ENCODE measurements around the gene ICA1.
"Not testable (repeated sequence)": the region's sequence is repeated elsewhere in the genome, so short reads cannot be mapped to it uniquely, and the experiment has no call there.

The ICA1 gene

DNA sequence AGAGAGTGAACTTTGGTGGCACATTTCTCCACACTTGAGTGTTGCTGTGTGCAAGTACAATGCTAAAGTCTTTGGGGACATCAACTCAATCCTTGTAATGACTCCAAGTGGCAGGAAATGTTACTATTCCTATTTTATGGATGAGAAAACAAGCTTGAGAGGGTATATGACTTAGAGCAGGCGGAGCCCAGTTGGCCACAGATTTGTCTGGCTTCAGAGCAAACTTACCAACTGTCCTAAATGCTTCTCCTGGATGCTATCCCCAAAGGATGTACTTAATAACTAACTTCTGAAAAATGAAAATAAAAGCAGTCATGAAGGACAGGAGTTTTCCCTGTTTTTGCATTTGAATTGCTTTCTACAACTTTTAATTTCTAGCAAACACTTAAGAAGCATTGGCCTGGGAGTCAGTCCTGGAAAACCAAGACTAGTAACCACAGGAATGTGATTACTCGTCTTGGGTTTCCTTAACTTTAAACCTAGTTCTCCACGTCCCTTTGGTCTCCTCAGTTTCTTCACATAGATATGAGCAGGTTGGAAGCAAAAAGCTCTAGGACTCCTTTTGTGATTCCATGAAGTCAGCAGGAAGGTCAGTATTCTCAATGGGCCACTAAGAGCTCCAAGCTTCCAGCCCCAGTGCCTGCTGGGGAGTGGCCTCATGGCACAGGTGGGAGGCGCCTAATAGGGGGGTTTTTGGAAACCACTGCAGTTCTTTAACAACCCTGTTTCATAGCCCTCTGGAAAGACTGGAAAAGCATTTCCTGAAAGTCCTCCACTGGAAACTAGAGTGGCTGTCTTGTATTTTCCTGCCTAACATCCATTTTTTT is 152.6 kb downstream of the ICA1 start:
- in situ Hi-C loops (cut with HindIII; ENCODE audit: low sequenced_read_pairs): no loop called here

DNA sequence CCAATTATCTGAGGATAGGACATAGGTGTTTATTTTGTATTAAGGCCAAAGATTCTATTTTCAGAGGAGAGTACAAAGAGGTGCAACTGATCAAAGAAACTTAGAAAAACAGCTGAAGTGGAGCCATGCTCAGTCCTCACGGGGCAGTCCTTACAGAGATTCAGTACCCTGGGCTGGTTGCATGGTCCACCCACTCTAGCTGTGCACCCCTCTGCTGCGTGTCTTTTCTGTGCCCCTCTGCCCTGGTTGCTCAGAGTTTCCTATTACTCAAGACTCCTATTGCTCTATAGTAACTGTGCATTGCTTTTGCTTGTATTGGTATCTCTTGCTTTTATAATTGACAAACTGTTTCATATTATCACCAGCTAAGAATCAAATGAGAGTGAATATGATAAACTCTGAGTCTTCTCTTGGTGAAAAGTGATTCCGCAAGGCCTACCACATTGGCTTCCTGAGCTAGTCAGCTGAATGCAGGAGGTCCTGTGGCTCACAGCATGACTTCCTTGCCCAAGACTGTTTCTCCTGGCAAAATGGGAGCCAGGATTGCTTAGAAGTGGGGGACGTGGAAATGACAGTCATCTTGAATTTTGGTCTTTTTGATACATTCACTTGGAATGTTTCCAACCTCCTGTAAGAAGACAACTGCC is 156.4 kb downstream of the ICA1 start:
- in situ Hi-C loops (cut with HindIII; ENCODE audit: low sequenced_read_pairs): no loop called here

DNA sequence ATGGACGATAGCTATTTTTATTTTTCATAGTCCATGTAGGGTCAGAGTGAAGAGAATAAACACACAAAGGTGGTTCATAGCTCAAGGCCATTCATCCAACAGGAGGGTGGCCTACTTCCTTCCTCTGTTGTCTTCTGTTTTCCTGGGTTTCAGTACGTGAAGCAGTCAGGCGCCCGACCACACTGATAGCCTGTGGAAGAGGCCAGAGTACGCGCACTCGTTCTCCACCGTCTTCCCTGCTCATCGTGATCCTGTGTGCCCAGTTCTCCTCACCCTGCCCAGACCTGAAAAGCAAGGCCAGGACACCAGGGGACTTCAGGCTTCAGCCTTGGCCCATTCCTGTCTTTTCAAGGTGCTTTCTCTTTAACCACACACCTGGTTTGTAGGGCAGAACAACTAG is 158.7 kb downstream of the ICA1 start:
- in situ Hi-C loops (cut with HindIII; ENCODE audit: low sequenced_read_pairs): no loop called here

DNA sequence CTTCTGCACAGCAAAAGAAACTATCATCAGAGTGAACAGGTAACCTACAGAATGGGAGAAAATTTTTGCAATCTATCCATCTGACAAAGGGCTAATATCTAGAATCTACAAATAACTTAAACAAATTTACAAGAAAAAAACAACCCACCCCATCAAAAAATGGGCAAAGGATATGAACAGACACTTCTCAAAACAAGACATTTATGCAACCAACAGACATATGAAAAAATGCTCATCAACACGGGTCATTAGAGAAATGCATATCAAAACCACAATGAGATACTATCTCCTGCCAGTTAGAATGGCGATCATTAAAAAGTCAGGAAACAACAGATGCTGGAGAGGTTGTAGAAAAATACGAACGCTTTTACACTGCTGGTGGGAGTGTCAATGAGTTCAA is 160.7 kb downstream of the ICA1 start:
- in situ Hi-C loops (cut with HindIII; ENCODE audit: low sequenced_read_pairs): not testable (repeated sequence)

DNA sequence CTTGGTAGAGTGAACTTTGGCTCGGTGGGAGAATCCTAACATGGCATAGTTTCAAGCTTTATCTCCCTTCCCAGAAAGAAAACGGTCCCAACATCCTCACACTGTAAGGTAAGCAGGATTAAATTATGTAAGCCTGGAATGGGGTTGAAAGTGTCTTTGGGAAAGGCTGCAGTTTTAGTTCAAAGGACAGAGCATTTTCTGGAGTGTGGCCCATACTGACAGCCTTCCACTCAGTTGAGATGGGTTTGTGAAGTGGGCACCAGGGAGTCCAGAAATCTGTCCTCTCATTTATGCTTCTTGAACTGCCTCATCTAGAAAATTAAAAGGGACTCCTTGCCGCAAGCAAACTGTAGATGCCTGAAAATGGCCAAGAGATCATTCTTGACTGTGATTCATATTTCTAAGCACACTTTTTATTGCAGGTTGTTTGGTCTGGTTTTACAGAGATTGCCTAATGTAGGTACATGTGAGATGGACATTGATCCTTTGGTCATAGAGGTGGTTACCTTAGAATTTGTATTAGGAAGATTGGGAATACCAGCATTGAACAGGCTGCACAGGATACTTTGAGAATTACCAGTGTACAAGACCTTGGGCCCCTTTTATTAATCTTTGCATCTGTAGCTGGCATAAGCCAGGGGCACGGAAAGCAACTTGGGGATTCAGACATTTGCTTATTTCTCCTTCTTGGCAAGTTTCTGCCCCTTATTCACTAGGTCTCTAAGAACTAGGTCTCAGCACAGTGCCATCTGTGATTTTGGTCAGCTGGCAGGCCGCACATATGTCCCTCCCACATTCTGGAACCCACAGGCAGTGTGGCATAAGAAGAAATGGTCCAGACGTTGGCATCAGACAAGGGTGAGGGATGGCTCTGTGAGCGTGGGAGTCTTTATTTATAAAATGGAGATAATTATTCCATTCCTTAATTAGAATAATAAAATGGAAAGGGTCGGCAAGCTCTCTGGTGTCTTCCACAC is 167.5 kb downstream of the ICA1 start:
- in situ Hi-C loops (cut with HindIII; ENCODE audit: low sequenced_read_pairs): no loop called here

DNA sequence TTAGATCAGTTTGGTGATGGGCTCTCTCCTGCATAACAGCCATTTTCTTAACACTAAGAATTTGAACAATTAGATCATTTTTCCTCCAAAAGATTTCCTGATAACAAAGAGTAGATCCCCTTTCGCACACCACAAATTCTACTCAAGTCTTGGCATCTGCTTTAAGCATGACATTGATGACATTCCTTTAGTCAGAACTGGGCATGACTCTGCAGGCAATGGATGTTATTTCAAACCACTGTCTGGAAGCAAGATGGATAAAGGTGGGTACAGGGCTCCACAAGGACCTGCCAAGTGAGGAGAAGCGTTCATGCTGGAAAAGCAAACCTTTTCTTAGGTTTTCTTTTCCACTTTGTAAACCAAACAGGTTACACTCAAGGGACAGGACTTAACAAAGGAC is 169.8 kb downstream of the ICA1 start:
- in situ Hi-C loops (cut with HindIII; ENCODE audit: low sequenced_read_pairs): no loop called here

DNA sequence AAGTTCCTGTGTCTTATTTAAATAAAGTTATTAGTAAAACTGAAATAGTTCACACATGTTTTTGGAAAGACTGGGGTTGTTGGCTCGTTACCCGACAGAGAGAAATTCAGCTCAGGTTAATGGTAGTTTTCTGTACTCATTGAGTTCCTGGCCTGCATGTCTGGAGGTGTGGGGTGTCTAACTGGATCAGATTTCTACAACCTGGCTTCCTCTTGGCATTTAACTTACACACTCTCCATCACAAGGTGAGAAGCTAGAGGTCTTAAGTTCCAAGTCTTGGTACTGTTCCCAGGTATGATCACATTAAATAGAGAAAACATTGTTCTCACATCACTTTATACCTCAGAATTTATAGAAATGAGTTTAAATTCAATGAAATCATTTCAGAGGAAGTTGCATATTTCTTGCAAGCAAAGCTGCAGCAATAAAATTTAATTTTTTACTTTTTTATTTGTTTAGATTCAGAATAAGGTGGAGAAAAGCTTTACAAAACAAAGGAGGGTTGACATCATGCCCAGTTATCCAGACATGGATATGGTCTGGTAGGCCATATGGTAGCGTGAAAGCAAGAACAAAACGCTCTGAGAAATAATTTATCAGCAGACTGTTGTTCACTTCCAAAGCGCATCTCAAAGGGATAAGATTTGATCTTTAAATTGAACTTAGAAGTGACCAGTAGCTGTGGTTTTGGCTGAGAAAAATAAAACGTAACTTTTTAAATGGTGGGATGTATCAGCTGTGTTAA is 172.8 kb downstream of the ICA1 start:
- in situ Hi-C loops (cut with HindIII; ENCODE audit: low sequenced_read_pairs): no loop called here

DNA sequence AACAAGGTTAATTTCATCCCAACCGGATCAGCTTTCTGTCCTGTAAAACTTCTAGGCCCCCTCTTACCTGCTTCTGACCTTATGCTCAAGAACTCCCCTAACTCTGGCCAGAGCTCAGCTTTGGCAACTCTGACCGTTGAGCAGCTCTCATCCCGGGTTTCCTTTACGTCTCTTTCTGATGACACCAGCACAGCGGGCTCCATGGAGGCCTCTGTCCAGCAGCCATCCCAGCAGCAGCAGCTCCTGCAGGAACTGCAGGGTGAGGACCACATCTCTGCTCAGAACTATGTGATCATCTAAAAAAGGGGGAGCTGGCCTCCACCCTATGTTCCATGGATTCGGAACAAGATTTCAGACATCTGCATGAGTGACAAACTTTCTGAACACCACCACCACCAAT is 175.7 kb downstream of the ICA1 start:
- in situ Hi-C loops (cut with HindIII; ENCODE audit: low sequenced_read_pairs): no loop called here

DNA sequence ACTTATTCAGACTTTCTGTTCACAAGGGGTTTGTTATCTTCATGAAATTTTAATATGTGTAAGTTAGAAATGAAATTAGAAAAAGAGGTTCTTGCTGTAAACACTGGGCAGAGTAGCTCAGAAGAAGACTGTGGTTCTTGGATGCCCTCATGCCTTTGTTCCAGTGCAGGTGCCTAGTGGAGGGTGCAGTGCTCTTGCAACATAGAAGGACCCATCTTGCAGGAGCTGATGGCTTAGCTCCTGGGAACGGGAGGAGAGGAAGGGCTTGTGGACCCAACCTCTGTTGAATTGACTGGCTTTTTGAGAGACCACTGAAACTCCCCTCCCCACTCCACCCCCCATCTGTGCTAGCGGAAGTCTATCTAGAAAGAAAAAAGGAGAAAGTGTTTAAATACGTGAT is 176.5 kb downstream of the ICA1 start:
- in situ Hi-C loops (cut with HindIII; ENCODE audit: low sequenced_read_pairs): no loop called here

DNA sequence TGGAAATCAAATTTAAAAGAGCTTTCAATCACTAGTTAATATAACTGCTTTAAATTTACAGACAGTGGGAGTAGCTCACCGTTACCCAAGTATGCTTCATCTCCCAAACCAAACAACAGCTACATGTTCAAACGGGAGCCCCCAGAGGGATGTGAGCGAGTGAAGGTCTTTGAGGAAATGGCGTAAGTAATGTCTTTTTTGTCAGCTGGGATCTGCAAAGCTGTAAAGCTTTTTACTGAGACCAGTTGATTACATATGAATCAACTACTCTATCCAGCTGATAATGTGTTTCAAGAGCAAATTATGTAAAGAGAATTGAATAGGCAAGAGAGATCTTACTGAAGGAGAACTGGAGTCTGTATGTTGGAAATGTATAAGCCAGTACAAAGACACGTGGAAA is 177.1 kb downstream of the ICA1 start:
- in situ Hi-C loops (cut with HindIII; ENCODE audit: low sequenced_read_pairs): no loop called here

DNA sequence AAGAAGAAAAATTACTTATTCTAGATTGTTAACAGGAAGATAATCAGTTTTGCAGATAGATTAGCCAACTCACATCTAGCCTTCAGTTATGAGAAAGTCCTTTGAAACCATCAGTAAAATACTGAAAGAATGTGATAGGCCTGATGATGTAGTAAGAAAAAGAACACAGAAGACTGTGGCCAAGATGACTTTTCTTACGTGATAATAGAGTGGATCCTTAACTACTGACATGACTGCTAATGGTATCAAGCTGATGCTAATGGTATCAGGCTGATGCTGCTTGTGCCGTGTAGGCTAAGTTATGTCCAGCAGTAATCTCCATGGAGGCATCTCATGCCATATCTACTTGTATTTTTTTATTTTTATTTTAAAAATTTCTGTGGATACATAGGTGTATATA is 179.2 kb downstream of the ICA1 start:
- in situ Hi-C loops (cut with HindIII; ENCODE audit: low sequenced_read_pairs): no loop called here

DNA sequence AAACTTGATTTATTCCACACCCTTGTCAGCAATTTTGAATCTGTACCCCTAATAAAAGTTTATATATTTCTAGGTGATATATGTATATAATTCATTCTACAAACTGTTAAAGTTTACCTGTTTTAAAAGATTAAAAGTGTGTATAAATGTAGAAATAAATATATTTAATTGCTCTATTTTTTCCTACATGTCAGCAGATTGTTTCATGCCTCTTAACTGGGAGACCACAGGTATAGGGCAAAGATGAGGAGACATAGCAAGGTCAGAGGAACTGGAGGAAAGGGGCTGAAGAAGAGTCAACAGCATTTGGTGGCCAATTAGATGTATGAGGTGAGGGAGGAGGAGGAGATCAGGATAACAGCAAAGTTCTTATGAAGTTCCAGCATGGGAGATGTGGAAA is 183.5 kb downstream of the ICA1 start:
- in situ Hi-C loops (cut with HindIII; ENCODE audit: low sequenced_read_pairs): no loop called here

DNA sequence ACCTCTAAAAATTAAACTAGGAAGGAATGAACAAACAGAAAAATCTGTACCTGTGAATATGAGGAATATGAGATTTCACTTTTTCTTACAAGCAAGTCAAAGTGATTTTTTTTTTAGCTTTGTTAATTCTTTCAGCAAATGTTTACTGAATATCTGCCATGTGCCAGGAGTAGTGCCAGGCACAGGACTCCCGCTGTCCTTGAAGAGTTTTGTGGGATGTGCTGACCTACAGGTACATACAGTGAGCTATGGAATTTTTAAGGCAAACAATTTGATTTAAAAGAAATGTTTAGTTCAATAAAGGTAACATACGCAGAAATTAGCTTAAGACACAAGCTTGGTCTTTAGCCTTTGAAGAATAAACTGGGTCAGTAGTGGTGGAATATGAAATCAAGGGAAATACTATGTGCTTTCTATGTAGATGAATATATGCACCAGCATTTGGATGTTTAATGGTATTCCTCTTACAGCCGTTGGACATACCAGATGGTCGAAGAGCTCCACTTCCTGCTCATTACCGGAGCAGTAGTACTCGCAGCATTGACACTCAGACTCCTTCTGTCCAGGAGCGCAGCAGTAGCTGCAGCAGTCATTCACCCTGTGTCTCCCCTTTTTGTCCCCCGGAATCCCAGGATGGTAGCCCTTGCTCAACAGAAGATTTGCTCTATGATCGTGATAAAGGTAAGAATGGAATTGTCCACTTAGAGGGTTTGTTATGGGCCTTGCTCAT is 191.4 kb downstream of the ICA1 start:
- in situ Hi-C loops (cut with HindIII; ENCODE audit: low sequenced_read_pairs): no loop called here

DNA sequence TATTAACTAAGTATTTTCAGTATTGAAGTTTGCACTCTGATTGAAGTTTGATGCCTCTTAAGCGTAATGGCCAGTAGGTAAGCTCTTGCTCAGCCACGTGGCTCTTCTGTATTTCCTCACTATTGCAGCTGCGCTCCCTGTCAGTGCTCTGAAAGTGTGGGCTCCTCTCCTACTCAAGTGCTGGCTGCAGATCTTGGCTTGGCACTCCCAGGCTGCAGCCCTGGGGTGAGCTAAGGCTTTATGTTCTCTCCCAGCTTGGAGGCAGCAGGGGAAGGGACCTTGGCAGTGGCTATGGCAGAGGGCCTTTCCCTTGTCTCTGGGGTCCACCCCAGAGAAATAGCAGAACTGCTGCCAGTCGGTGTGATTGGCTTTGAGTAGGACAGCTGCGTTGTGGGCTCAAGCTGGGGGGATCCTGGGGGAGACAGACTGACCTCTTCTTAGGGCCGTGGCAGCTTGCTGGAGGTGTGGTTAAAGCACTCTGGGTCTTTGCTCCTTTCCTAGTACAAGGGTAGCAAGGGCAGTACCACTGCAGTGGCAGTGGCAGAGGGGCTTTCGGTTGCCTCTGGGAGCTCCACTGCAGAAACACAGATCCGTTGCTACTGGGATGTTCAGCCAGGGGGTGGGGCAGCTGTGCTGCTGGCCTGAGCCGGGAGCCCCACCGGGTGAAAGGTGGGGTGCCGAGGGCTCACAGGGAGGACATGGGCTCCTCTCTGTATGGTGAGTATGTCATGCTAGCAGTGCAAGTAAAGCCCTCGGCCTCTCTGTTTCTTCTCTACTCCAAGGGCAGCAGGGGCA is 192.9 kb downstream of the ICA1 start:
- in situ Hi-C loops (cut with HindIII; ENCODE audit: low sequenced_read_pairs): no loop called here

DNA sequence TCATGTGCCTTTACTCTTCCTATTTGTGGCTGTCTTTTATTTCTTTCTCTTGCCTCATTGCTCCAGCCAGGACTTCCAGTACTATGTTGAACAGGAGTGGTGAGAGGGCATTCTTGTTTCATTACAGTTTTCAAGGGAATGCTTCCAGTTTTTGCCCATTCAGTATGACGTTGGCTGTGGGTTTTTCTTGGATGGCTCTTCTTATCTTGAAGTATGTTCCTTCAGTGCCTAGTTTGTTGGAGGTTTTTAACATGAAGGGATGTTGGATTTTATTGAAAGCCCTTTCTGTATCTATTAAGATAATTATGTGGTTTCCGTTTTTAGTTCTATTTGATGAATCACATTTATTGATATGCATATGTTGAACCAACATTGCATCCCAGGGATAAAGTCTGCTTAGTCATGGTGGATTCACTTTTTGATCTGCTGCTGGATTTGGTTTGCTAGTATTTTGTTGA is 196.6 kb downstream of the ICA1 start:
- in situ Hi-C loops (cut with HindIII; ENCODE audit: low sequenced_read_pairs): no loop called here

DNA sequence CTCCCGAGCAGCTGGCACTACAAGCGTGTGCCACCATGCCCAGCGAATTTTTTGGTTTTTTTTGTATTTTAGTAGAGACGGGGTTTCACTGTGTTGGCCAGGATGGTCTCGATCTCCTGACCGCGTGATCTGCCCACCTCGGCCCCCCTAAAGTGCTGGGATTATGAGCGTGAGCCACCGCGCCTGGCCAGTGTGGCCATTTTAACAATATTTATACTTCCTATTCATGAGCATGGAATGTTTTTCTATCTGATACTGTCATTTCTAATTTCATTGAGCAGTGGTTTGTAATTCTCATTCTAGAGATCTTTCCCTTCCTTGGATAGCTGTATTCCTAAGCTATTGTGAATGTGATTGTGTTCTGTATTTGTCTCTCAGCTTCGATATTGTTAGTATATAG is 197.1 kb downstream of the ICA1 start:
- in situ Hi-C loops (cut with HindIII; ENCODE audit: low sequenced_read_pairs): no loop called here

DNA sequence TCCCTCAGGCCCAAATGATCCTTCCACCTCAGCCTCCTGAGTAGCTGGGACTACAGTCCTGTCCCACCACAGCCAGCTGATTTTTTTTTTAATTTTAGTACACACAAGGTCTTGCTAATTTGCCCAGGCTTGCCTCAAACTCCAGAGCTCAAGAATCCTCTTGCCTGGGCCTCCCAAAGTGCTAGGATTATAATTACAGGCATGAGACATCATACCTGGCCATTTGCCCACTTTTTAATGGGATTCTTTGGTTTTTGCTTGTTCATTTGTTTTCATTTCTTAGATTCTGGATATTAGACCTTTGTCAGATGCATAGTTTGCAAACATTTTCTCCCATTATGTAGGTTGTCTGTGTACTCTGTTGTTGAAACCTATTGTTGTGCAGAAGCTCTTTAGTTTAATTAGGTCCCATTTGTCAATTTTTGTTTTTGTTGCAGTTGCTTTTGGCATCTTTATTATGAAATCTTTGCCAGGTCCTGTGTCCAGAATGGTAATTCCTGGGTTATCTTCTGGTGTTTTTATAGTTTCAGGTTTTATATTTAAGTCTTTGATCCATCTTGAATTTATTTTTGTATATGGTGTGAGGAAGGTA is 198.2 kb downstream of the ICA1 start:
- in situ Hi-C loops (cut with HindIII; ENCODE audit: low sequenced_read_pairs): no loop called here

DNA sequence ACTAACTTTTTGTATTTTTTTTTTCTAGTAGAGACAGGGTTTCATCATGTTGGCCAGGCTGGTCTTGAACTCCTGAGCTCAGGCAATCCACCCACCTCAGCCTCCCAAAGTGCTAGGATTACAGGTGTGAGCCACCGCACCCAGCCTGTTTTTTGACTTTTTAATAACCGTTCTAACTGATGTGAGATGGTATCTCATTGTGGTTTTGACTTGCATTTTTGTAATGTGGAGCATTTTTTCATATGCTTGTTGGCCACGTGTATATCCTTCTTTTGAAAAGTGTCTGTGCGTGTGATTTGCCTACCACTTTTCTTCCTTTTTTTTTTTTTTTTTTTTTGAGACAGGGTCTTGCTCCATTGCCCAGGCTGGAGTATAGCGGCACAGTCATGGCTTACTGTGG is 198.7 kb downstream of the ICA1 start:
- in situ Hi-C loops (cut with HindIII; ENCODE audit: low sequenced_read_pairs): not testable (repeated sequence)
